ENCODE results near the gene CDKL2.

DNA sequence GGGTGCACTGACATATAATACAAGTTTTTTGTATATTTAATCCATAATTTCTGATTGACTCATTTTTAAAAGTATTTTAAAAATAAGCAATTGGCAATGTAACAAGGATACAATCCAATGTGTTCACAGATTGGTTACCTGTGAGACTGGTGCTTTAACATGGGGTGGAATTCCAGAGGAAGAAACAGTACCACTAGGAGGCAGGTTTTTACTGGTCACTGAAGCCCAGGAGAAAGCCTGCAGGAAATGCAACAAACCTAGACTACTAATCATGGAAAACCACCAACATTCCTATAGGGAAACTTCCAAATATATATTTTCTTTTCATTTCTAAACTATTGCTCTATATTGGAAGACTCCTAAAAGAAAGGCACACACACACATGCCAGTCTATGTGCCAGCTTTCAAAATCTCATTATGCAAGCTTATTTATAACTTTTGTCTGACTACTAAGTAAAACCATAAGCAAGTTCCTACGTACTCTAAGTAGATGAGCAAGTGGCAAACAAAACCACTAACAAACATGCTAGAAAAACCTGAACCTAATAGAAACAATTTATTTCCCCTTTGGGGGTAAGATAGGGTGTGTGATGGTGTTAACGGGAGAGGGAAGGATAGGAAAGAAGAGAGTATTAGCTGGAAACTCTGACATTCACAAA lies 23.6 kb upstream of the CDKL2 start:
- TF ChIP-seq, protein P1, sequence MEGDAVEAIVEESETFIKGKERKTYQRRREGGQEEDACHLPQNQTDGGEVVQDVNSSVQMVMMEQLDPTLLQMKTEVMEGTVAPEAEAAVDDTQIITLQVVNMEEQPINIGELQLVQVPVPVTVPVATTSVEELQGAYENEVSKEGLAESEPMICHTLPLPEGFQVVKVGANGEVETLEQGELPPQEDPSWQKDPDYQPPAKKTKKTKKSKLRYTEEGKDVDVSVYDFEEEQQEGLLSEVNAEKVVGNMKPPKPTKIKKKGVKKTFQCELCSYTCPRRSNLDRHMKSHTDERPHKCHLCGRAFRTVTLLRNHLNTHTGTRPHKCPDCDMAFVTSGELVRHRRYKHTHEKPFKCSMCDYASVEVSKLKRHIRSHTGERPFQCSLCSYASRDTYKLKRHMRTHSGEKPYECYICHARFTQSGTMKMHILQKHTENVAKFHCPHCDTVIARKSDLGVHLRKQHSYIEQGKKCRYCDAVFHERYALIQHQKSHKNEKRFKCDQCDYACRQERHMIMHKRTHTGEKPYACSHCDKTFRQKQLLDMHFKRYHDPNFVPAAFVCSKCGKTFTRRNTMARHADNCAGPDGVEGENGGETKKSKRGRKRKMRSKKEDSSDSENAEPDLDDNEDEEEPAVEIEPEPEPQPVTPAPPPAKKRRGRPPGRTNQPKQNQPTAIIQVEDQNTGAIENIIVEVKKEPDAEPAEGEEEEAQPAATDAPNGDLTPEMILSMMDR (IDR thresholded peaks at IDR 0.05): peak in 2 of 4 experiments; percentile 8 to 12
- no peak for TF ChIP-seq POLR2A (IDR thresholded peaks at IDR 0.05)

Measured in uterus (tissue), 2 donors.